GM23338 (cell line): ENCODE results near the gene IGF2BP1. TPM values are rescaled to one million over a fixed set of nuclear protein-coding genes. Genes with fewer than 3 reads are reported as not detected.

Source experiments
- ATAC-seq: fragments of 200-7000 bp; cut with Tn5 transposase; 3 replicates; pipeline ENCODE4 v1.9.1; 2020
- DNase-seq: peaks from one replicate; pipeline ENCODE4 v3.0.0-alpha.2; 2015; ENCODE audit warnings: low spot score
- H2AFZ ChIP-seq: fragments of 200-600 bp; sonication (generic); 2 replicates; pipeline ENCODE4 v1.8.0; 2016; ENCODE audit warnings: antibody characterized with exemption, mild to moderate bottlenecking, moderate library complexity
- H3F3A ChIP-seq: fragments of 200-600 bp; sonication (generic); replicated peaks from 2 replicates; pipeline ENCODE4 v1.8.0; 2017; ENCODE audit warnings: antibody characterized with exemption, mixed run types, low read depth
- H3K27ac ChIP-seq: fragments of 200-600 bp; sonication (generic); 2 replicates; pipeline ENCODE4 v1.6.1; 2016; ENCODE audit warnings: low read depth
- H3K27me3 ChIP-seq: fragments of 200-600 bp; sonication (generic); 2 replicates; pipeline ENCODE4 v1.8.0; 2016; ENCODE audit warnings: mild to moderate bottlenecking, mixed run types, moderate library complexity; ENCODE audit not compliant: insufficient read depth
- H3K36me3 ChIP-seq: fragments of 200-600 bp; sonication (generic); 2 replicates; pipeline ENCODE4 v1.8.0; 2016; ENCODE audit warnings: mild to moderate bottlenecking; ENCODE audit not compliant: insufficient read depth
- H3K4me1 ChIP-seq: fragments of 200-600 bp; sonication (generic); 2 replicates; pipeline ENCODE4 v1.8.0; 2016; ENCODE audit warnings: mild to moderate bottlenecking, moderate library complexity; ENCODE audit not compliant: insufficient read depth
- H3K4me2 ChIP-seq: fragments of 200-600 bp; sonication (generic); 2 replicates; pipeline ENCODE4 v1.7.1; 2017; ENCODE audit warnings: mixed run types
- H3K4me3 ChIP-seq: fragments of 200-600 bp; sonication (generic); 2 replicates; pipeline ENCODE4 v1.6.1; 2016; ENCODE audit warnings: mixed run types
- H3K79me2 ChIP-seq: fragments of 200-600 bp; sonication (generic); replicated peaks from 2 replicates; pipeline ENCODE4 v1.8.0; 2017; ENCODE audit warnings: mild to moderate bottlenecking; ENCODE audit not compliant: insufficient read depth
- H3K9me2 ChIP-seq: fragments of 200-600 bp; sonication (generic); 2 replicates; pipeline ENCODE4 v1.8.0; 2017; ENCODE audit not compliant: insufficient read depth
- H4K20me1 ChIP-seq: fragments of 200-600 bp; sonication (generic); replicated peaks from 2 replicates; pipeline ENCODE4 v1.8.0; 2017; ENCODE audit warnings: mild to moderate bottlenecking; ENCODE audit not compliant: insufficient read depth
- H3K27ac Mint-ChIP-seq: 2 replicates; pipeline ENCODE4 v1.8.0; 2020; ENCODE audit warnings: inconsistent platforms, mild to moderate bottlenecking, moderate library complexity, mixed read lengths
- H3K27me3 Mint-ChIP-seq: 3 replicates; pipeline ENCODE4 v1.8.0; 2022; ENCODE audit warnings: low read depth, mild to moderate bottlenecking, moderate library complexity, mixed read lengths, inconsistent platforms; ENCODE audit not compliant: insufficient read depth, poor library complexity
- H3K36me3 Mint-ChIP-seq: 3 replicates; pipeline ENCODE4 v1.8.0; 2021; ENCODE audit warnings: low read depth, mild to moderate bottlenecking, inconsistent platforms, moderate library complexity, mixed read lengths
- H3K4me1 Mint-ChIP-seq: 3 replicates; pipeline ENCODE4 v1.8.0; 2020; ENCODE audit warnings: mild to moderate bottlenecking, inconsistent platforms, mixed read lengths
- H3K4me3 Mint-ChIP-seq: 3 replicates; pipeline ENCODE4 v1.8.0; 2021; ENCODE audit warnings: moderate library complexity, mild to moderate bottlenecking, inconsistent platforms, mixed read lengths
- H3K9me3 Mint-ChIP-seq: 3 replicates; pipeline ENCODE4 v1.8.0; 2020; ENCODE audit warnings: moderate library complexity, mild to moderate bottlenecking, inconsistent platforms, mixed read lengths
- polyA plus RNA-seq: library from polyadenylated mRNA; unstranded; fragments of >200 nt; fragmentation: Nextera tagmentation; extraction: Ambion mirVana; gene quantifications from 2 replicates; pipeline ENCODE4 v1.2.1, GENCODE V29; 2016
- small RNA-seq: library from RNA; depleted of rRNA; stranded (forward); fragments of <200 nt; gene quantifications from one replicate; pipeline ENCODE3, GENCODE V24; 2014; ENCODE audit warnings: low replicate concordance
- total RNA-seq: library from RNA; depleted of rRNA; stranded (reverse); fragments of >200 nt; shearing (Covaris generic); gene quantifications from 2 replicates; pipeline ENCODE4 v1.2.3, GENCODE V29; 2014; rRNA removed
- TF ChIP-seq, protein P1 (sequence below): IDR thresholded peaks from one replicate; pipeline ENCODE4 v1.6.1; 2018; ENCODE audit warnings: antibody characterized with exemption; ENCODE audit not compliant: unreplicated experiment

Gene IGF2BP1
- total and polyA plus RNA-seq, 2 experiments from 2014 or later, result 68.6 to 249 TPM

DNA sequence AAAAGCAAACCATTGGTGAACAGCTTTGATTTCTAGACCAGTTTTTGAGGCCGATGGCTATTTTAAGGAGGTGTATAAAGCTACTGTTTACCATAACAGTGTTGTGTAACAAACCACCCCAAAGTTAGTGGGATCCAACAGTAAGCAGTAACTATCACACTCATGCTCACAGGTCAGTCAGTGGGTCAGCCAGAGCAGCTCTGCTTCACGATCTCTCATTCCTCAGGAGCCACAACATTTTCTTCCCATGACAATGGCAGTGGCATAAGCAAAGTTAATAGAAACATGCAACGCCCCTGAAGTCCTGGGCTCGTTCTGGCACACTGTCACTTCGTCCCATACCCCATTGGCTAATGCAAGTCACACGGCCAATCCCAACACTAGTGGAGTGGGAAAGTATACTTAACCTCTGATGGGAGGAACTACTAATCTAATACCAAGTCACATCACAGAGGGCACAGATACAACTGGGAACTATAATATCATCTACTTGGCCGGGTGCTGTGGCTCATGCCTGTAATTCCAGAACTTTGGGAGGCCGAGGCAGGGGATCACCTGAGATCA is 107.4 kb downstream of the IGF2BP1 start:
- Histone ChIP-seq H3K27me3 (no peaks in the 10 kb centered on the region), H3K79me2 (no peaks in the 10 kb centered on the region), H4K20me1 (no peaks in the 10 kb centered on the region), H3K9me2 (no peaks in the 10 kb centered on the region), H3K4me1 (peaks cover 16% of the 10 kb centered on the region), H3K4me3 (no peak overlapping the region), H3F3A (no peaks in the 10 kb centered on the region), H3K27ac (no peak overlapping the region), H3K36me3 (no peaks in the 10 kb centered on the region), H2AFZ (peak overlapping the region; percentile 29; the same call in 1 of the 2 replicates), H3K4me2 (no peak overlapping the region)
- no peak overlapping the region for H3K27ac Mint-ChIP-seq
- no peak for ATAC-seq
- TF ChIP-seq, protein P1, sequence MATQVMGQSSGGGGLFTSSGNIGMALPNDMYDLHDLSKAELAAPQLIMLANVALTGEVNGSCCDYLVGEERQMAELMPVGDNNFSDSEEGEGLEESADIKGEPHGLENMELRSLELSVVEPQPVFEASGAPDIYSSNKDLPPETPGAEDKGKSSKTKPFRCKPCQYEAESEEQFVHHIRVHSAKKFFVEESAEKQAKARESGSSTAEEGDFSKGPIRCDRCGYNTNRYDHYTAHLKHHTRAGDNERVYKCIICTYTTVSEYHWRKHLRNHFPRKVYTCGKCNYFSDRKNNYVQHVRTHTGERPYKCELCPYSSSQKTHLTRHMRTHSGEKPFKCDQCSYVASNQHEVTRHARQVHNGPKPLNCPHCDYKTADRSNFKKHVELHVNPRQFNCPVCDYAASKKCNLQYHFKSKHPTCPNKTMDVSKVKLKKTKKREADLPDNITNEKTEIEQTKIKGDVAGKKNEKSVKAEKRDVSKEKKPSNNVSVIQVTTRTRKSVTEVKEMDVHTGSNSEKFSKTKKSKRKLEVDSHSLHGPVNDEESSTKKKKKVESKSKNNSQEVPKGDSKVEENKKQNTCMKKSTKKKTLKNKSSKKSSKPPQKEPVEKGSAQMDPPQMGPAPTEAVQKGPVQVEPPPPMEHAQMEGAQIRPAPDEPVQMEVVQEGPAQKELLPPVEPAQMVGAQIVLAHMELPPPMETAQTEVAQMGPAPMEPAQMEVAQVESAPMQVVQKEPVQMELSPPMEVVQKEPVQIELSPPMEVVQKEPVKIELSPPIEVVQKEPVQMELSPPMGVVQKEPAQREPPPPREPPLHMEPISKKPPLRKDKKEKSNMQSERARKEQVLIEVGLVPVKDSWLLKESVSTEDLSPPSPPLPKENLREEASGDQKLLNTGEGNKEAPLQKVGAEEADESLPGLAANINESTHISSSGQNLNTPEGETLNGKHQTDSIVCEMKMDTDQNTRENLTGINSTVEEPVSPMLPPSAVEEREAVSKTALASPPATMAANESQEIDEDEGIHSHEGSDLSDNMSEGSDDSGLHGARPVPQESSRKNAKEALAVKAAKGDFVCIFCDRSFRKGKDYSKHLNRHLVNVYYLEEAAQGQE, result no peak
- no peak overlapping the region for H3K4me3 Mint-ChIP-seq
- H3K9me3 Mint-ChIP-seq, result no peaks in the 10 kb centered on the region
- DNase-seq, result no peak
- H3K27me3 Mint-ChIP-seq, result peaks cover 3% of the 10 kb centered on the region
- peaks cover 29% of the 10 kb centered on the region for H3K4me1 Mint-ChIP-seq
- no peaks in the 10 kb centered on the region for H3K36me3 Mint-ChIP-seq

Small RNA genes lying within 50 kb of the gene (small RNA-seq; reads per million reads assigned to genes)
- gene RF00017, result not detected
- gene RF01210, result not detected
- 0.07 reads per million for gene RNU1-42P
- gene RNU6-826P, result 0.17 reads per million

Other genes with a start within 250 kb of the IGF2BP1 start
- 1.9 and 2.3 TPM in 2 replicates for gene TTLL6, start 180.2 kb upstream of the IGF2BP1 start, total RNA-seq
- gene TTLL6, start 180.2 kb upstream of the IGF2BP1 start, polyA plus RNA-seq, result 3.5 and 4.7 TPM in 2 replicates
- gene CALCOCO2, start 166.3 kb upstream of the IGF2BP1 start, total RNA-seq, result 14.4 and 24.8 TPM in 2 replicates
- 12.5 and 16.3 TPM in 2 replicates for gene CALCOCO2, start 166.3 kb upstream of the IGF2BP1 start, polyA plus RNA-seq
- gene ATP5MC1, start 104.6 kb upstream of the IGF2BP1 start, total RNA-seq, result 123 and 157 TPM in 2 replicates
- 450 and 456 TPM in 2 replicates for gene ATP5MC1, start 104.6 kb upstream of the IGF2BP1 start, polyA plus RNA-seq
- 74.1 and 78.5 TPM in 2 replicates for gene UBE2Z, start 89.0 kb upstream of the IGF2BP1 start, total RNA-seq
- 30.1 and 34.1 TPM in 2 replicates for gene UBE2Z, start 89.0 kb upstream of the IGF2BP1 start, polyA plus RNA-seq
- gene SNF8, start 52.5 kb upstream of the IGF2BP1 start, total RNA-seq, result 88.5 and 114 TPM in 2 replicates
- 103 and 113 TPM in 2 replicates for gene SNF8, start 52.5 kb upstream of the IGF2BP1 start, polyA plus RNA-seq
- gene GIP, start 28.8 kb upstream of the IGF2BP1 start, total RNA-seq, result not detected in 2 replicates
- 0.43 and 1.3 TPM in 2 replicates for gene GIP, start 28.8 kb upstream of the IGF2BP1 start, polyA plus RNA-seq
- not detected in 2 replicates for gene B4GALNT2, start 135.4 kb downstream of the IGF2BP1 start, total RNA-seq
- not detected in 2 replicates for gene B4GALNT2, start 135.4 kb downstream of the IGF2BP1 start, polyA plus RNA-seq
- gene GNGT2, start 213.2 kb downstream of the IGF2BP1 start, total RNA-seq, result 0.42 TPM in 1 of 2 replicates, not detected in the other
- 0.56 and 1.5 TPM in 2 replicates for gene GNGT2, start 213.2 kb downstream of the IGF2BP1 start, polyA plus RNA-seq
- 1.2 and 3.0 TPM in 2 replicates for gene ABI3, start 213.3 kb downstream of the IGF2BP1 start, total RNA-seq
- 1.8 and 2.4 TPM in 2 replicates for gene ABI3, start 213.3 kb downstream of the IGF2BP1 start, polyA plus RNA-seq
- 2.2 and 2.4 TPM in 2 replicates for gene PHOSPHO1, start 233.4 kb downstream of the IGF2BP1 start, total RNA-seq
- gene PHOSPHO1, start 233.4 kb downstream of the IGF2BP1 start, polyA plus RNA-seq, result 0.38 and 0.71 TPM in 2 replicates